Prostate gland (tissue), 2 donors: ENCODE data around the gene GJC1. TPM values are rescaled to one million over a fixed set of nuclear protein-coding genes. Genes with fewer than 3 reads are reported as not detected.

Experiments used
- DNase-seq: peaks from one replicate; pipeline ENCODE4 v3.0.0-alpha.2; 2019; ENCODE audit warnings: low spot score
- H3K27ac ChIP-seq, 2 donors: fragments of 200-600 bp; sonication (generic); 2 replicates each; pipeline ENCODE4 v1.5.1; 2017 to 2019
- H3K27me3 ChIP-seq: fragments of 200-600 bp; sonication (generic); replicated peaks from 2 replicates; pipeline ENCODE4 v1.5.1; 2019; ENCODE audit not compliant: insufficient read depth
- H3K36me3 ChIP-seq, 2 donors: fragments of 200-600 bp; sonication (generic); 1 replicate in 1 of 2; 2 replicates in 1 of 2; pipeline versions ENCODE4 v1.5.1 to v1.8.1; 2017 to 2019
- H3K4me1 ChIP-seq: fragments of 200-600 bp; sonication (generic); replicated peaks from 2 replicates; pipeline ENCODE4 v1.5.1; 2019
- H3K4me3 ChIP-seq, 2 donors: fragments of 200-600 bp; sonication (generic); 2 replicates each; pipeline ENCODE4 v1.5.1; 2017 to 2019
- H3K9me3 ChIP-seq: fragments of 200-600 bp; sonication (generic); 2 replicates; pipeline ENCODE4 v1.5.1; 2017
- CTCF ChIP-seq, 4 experiments: fragments of 200-600 bp in 2 of 4; fragments of 450-650 bp in 2 of 4; sonication (generic) in 2 of 4; IDR thresholded peaks; 1 replicate in 3 of 4; 2 replicates in 1 of 4; pipeline ENCODE4 v1.5.1; 2016 to 2019; ENCODE audit warnings: antibody characterized with exemption in 4 of 4, mild to moderate bottlenecking in 2 of 4, moderate library complexity in 2 of 4
- POLR2A ChIP-seq: fragments of 450-650 bp; IDR thresholded peaks from one replicate; pipeline ENCODE4 v1.6.1; 2016; ENCODE audit warnings: antibody characterized with exemption, mild to moderate bottlenecking
- POLR2AphosphoS5 ChIP-seq: sonication (generic); formaldehyde crosslinking; IDR thresholded peaks from one replicate; pipeline ENCODE4 v1.6.1; 2017; ENCODE audit warnings: antibody characterized with exemption
- WGBS: methylation state at CpG from one replicate; pipeline ENCODE4 v1.1.5; 2018; 5-methylcytosine and 5-hydroxymethylcytosine counted together
- intact Hi-C: fragments of 100-400 bp; cut with DNase I; formaldehyde crosslinking; loops from one replicate; pipeline ENCODE4 v1.14.2; 2022
- total RNA-seq, 2 donors: library from RNA; depleted of rRNA; stranded (reverse); fragments of >200 nt; gene quantifications; one replicate each; pipeline ENCODE4 v1.1.0, GENCODE V29; 2016

Gene GJC1
- total RNA-seq, 2 donors from 2014 or later, result 5.3 to 18.3 TPM

- H3K4me3 ChIP-seq, result no peak overlapping the region
- no peaks in the 10 kb centered on the region for H3K36me3 ChIP-seq
- no peak for DNase-seq
- TF ChIP-seq CTCF (IDR thresholded peaks at IDR 0.05) (no peak), POLR2AphosphoS5 (no peak), POLR2A (no peak)
- intact Hi-C loops, result no loop called here
- H3K27me3 ChIP-seq, result no peaks in the 10 kb centered on the region
- WGBS, result 86% methylated on average over 11 of the region's 14 CpGs
- H3K9me3 ChIP-seq, result no peaks in the 10 kb centered on the region
- no peaks in the 10 kb centered on the region for H3K4me1 ChIP-seq
- H3K27ac ChIP-seq, result peak overlapping the region in 1 of 2 donors; percentile 65
Observed at GRCh38 chr17:44780845-44781480, 49.1 kb downstream of the GJC1 start.

GRCh38 chr17:44780161-44780560 is 49.9 kb downstream of the GJC1 start:
- 88% methylated on average over 9 of the region's 12 CpGs for WGBS
- peak overlapping the region in 1 of 2 donors; percentile 49 for H3K27ac ChIP-seq
- DNase-seq, result no peak
- no peaks in the 10 kb centered on the region for H3K4me1 ChIP-seq
- H3K36me3 ChIP-seq, result no peaks in the 10 kb centered on the region
- H3K4me3 ChIP-seq, result no peak overlapping the region
- no peak for TF ChIP-seq POLR2A
- TF ChIP-seq POLR2AphosphoS5, result no peak
- no peak for TF ChIP-seq CTCF (IDR thresholded peaks at IDR 0.05)
- intact Hi-C loops, result no loop called here
- H3K27me3 ChIP-seq, result no peaks in the 10 kb centered on the region
- H3K9me3 ChIP-seq, result no peaks in the 10 kb centered on the region

- Histone ChIP-seq H3K9me3 (no peaks in the 10 kb centered on the region), H3K27me3 (no peaks in the 10 kb centered on the region), H3K36me3 (no peaks in the 10 kb centered on the region), H3K4me3 (peak overlapping the region; percentile 11 to 33), H3K27ac (peak overlapping the region; percentile 49 to 59), H3K4me1 (no peaks in the 10 kb centered on the region)
- intact Hi-C loops, result loop anchor here (2.0 to 5.0 kb wide), 3 partner anchors 93 to 353 kb away; partner anchors contain the start of gene PLCD3
- TF ChIP-seq CTCF (IDR thresholded peaks at IDR 0.05) (peak; percentile 67 to 85 (median 82)), POLR2AphosphoS5 (peak; percentile 70), POLR2A (no peak)
- DNase-seq, result peak; percentile 63
- 18% methylated on average over 36 of the region's 36 CpGs for WGBS
Observed at GRCh38 chr17:44779211-44780025, 50.7 kb downstream of the GJC1 start.

- H3K4me1 ChIP-seq, result no peaks in the 10 kb centered on the region
Observed at GRCh38 chr17:44778656-44779210, 51.4 kb downstream of the GJC1 start.

More at GRCh38 chr17:44778656-44779210, 51.4 kb downstream of the GJC1 start:
- no peak for DNase-seq
- peak overlapping the region in 1 of 2 donors; percentile 49 for H3K27ac ChIP-seq
- H3K36me3 ChIP-seq, result no peaks in the 10 kb centered on the region
- WGBS, result 38% methylated on average over 10 of the region's 10 CpGs
- no peak for TF ChIP-seq CTCF (IDR thresholded peaks at IDR 0.05)
- TF ChIP-seq POLR2A, result no peak
- no peak for TF ChIP-seq POLR2AphosphoS5
- intact Hi-C loops, result loop anchor here (2.0 to 5.0 kb wide), 3 partner anchors 94 to 354 kb away; partner anchors contain the start of gene PLCD3
- H3K27me3 ChIP-seq, result no peaks in the 10 kb centered on the region
- H3K9me3 ChIP-seq, result no peaks in the 10 kb centered on the region
- peak overlapping the region in 1 of 2 donors; percentile 33 for H3K4me3 ChIP-seq
